Measurements from ENCODE around the gene DPYSL5. TPM values are rescaled to one million over a fixed set of nuclear protein-coding genes. Genes with fewer than 3 reads are reported as not detected.

DPYSL5 gene
- polyA plus RNA-seq, 1 donor from 2014 or later, result 111 TPM

- Histone ChIP-seq H2AFZ (ENCODE audit: low read depth, low read length) (no peak overlapping the region), H3K36me3 (ENCODE audit: insufficient read depth, low read length) (no peaks in the 10 kb centered on the region), H4K20me1 (ENCODE audit: insufficient read depth) (no peaks in the 10 kb centered on the region), H3K9me2 (ENCODE audit: insufficient read depth, low read length) (no peaks in the 10 kb centered on the region), H3K4me2 (ENCODE audit: low read length) (no peak overlapping the region), H3F3A (ENCODE audit: insufficient read depth, low read length, poor library complexity, severe bottlenecking) (no peaks in the 10 kb centered on the region), H3K9me3 (ENCODE audit: low read length) (no peaks in the 10 kb centered on the region), H3K27me3 (ENCODE audit: insufficient read depth, low read depth, low read length) (no peaks in the 10 kb centered on the region), H3K79me2 (replicated peaks; ENCODE audit: insufficient read depth, low read length) (no peaks in the 10 kb centered on the region), H3K27ac (ENCODE audit: low read length) (no peak overlapping the region), H3K9ac (ENCODE audit: low read length) (no peak overlapping the region), H3K4me3 (ENCODE audit: low read length) (no peak overlapping the region)
- TF ChIP-seq SMC3 (conservative IDR thresholded peaks at IDR 0.05; ENCODE audit: poor library complexity), result no peak
- no peak for TF ChIP-seq POLR2AphosphoS5 (IDR thresholded peaks at IDR 0.05)
- TF ChIP-seq TAF1 (IDR thresholded peaks at IDR 0.05; ENCODE audit: low read depth), result no peak
- TF ChIP-seq EP300 (conservative IDR thresholded peaks at IDR 0.05; ENCODE audit: poor library complexity, severe bottlenecking), result no peak
- no peak for TF ChIP-seq MXI1 (conservative IDR thresholded peaks at IDR 0.05; ENCODE audit: poor library complexity, severe bottlenecking)
- TF ChIP-seq EZH2 (IDR thresholded peaks at IDR 0.05; ENCODE audit: borderline replicate concordance, insufficient read depth, low read length, poor library complexity, severe bottlenecking), result no peak
- no peak for TF ChIP-seq RAD21 (conservative IDR thresholded peaks at IDR 0.05)
- no peak for TF ChIP-seq REST (IDR thresholded peaks at IDR 0.05; ENCODE audit: borderline replicate concordance)
- no peak for TF ChIP-seq CTCF (IDR thresholded peaks at IDR 0.05; ENCODE audit: poor library complexity, severe bottlenecking)
These were observed 35.9 kb upstream of the DPYSL5 start for GRCh38 chr2:26811791-26812694.

GRCh38 chr2:26812731-26813130 lies 35.2 kb upstream of the DPYSL5 start:
- H4K20me1 ChIP-seq (ENCODE audit: insufficient read depth), result no peaks in the 10 kb centered on the region
- no peak overlapping the region for H3K4me3 ChIP-seq (ENCODE audit: low read length)
- no peak overlapping the region for H3K4me2 ChIP-seq (ENCODE audit: low read length)
- H3K9me2 ChIP-seq (ENCODE audit: insufficient read depth, low read length), result no peaks in the 10 kb centered on the region
- no peak overlapping the region for H3K27ac ChIP-seq (ENCODE audit: low read length)
- TF ChIP-seq SMC3 (conservative IDR thresholded peaks at IDR 0.05; ENCODE audit: poor library complexity) (no peak), TAF1 (IDR thresholded peaks at IDR 0.05; ENCODE audit: low read depth) (no peak), REST (IDR thresholded peaks at IDR 0.05; ENCODE audit: borderline replicate concordance) (no peak), EP300 (conservative IDR thresholded peaks at IDR 0.05; ENCODE audit: poor library complexity, severe bottlenecking) (no peak), RAD21 (conservative IDR thresholded peaks at IDR 0.05) (no peak), EZH2 (IDR thresholded peaks at IDR 0.05; ENCODE audit: borderline replicate concordance, insufficient read depth, low read length, poor library complexity, severe bottlenecking) (no peak), POLR2AphosphoS5 (IDR thresholded peaks at IDR 0.05) (no peak), MXI1 (conservative IDR thresholded peaks at IDR 0.05; ENCODE audit: poor library complexity, severe bottlenecking) (no peak), CTCF (IDR thresholded peaks at IDR 0.05; ENCODE audit: poor library complexity, severe bottlenecking) (no peak)
- no peaks in the 10 kb centered on the region for H3K27me3 ChIP-seq (ENCODE audit: insufficient read depth, low read depth, low read length)
- no peak overlapping the region for H3K9ac ChIP-seq (ENCODE audit: low read length)
- H3K79me2 ChIP-seq (replicated peaks; ENCODE audit: insufficient read depth, low read length), result no peaks in the 10 kb centered on the region
- H2AFZ ChIP-seq (ENCODE audit: low read depth, low read length), result no peak overlapping the region
- H3F3A ChIP-seq (ENCODE audit: insufficient read depth, low read length, poor library complexity, severe bottlenecking), result no peaks in the 10 kb centered on the region
- H3K9me3 ChIP-seq (ENCODE audit: low read length), result no peaks in the 10 kb centered on the region
- no peaks in the 10 kb centered on the region for H3K36me3 ChIP-seq (ENCODE audit: insufficient read depth, low read length)

Measured in neural cell (in vitro differentiated cells).